ENCODE results near the gene ARHGAP33.

Gene ARHGAP33

DNA sequence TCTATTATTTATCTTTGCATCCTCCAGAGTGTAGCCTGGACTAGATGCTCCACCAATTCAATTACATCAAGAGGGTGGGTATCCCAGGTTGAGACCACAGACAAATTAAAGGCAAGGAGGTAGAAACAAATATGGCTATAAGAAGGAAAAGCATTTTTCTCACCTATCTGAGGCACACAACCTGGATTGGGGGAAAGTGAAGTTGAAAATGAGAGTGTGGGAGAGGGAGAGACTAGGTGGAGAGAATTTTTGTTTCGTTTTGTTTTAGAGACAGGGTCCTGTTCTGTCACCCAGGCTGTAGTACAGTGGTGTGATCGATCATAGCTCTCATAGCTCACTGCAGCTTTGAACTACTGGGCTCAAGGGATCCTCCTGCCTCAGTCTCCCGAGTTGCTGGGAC, 43.1 kb downstream of the ARHGAP33 start:
- H4K20me1 ChIP-seq (ENCODE audit: insufficient read depth, low read length), result no peaks in the 10 kb centered on the region
- no peak overlapping the region for H2AFZ ChIP-seq (ENCODE audit: low read depth, low read length)
- H3K27ac ChIP-seq (ENCODE audit: low read length), result no peak overlapping the region
- ATAC-seq (ENCODE audit: insufficient read depth, low read depth) (no peak), DNase-seq (no peak)
- H3K9ac ChIP-seq (ENCODE audit: low read depth, low read length), result no peak overlapping the region
- no peak overlapping the region for H3K4me2 ChIP-seq (ENCODE audit: insufficient read depth, low read length)
- H3K9me3 ChIP-seq (ENCODE audit: insufficient read depth, low read length, severe bottlenecking), result no peaks in the 10 kb centered on the region
- no peaks in the 10 kb centered on the region for H3K79me2 ChIP-seq (ENCODE audit: insufficient read depth, low read length)
- TF ChIP-seq, protein P1, sequence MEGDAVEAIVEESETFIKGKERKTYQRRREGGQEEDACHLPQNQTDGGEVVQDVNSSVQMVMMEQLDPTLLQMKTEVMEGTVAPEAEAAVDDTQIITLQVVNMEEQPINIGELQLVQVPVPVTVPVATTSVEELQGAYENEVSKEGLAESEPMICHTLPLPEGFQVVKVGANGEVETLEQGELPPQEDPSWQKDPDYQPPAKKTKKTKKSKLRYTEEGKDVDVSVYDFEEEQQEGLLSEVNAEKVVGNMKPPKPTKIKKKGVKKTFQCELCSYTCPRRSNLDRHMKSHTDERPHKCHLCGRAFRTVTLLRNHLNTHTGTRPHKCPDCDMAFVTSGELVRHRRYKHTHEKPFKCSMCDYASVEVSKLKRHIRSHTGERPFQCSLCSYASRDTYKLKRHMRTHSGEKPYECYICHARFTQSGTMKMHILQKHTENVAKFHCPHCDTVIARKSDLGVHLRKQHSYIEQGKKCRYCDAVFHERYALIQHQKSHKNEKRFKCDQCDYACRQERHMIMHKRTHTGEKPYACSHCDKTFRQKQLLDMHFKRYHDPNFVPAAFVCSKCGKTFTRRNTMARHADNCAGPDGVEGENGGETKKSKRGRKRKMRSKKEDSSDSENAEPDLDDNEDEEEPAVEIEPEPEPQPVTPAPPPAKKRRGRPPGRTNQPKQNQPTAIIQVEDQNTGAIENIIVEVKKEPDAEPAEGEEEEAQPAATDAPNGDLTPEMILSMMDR (IDR thresholded peaks at IDR 0.05; ENCODE audit: borderline replicate concordance, extremely low read depth, low read length, poor library complexity, severe bottlenecking), result no peak
- TF ChIP-seq EZH2 (IDR thresholded peaks at IDR 0.05; ENCODE audit: borderline replicate concordance, low read depth, low read length, severe bottlenecking), result no peak
- H3K4me1 ChIP-seq (ENCODE audit: insufficient read depth, low read length), result no peaks in the 10 kb centered on the region
- peaks cover 5% of the 10 kb centered on the region for H3K27me3 ChIP-seq (ENCODE audit: insufficient read depth, low read length, poor library complexity)
- no peak overlapping the region for H3K4me3 ChIP-seq (ENCODE audit: low read depth in 1 of 2, low read length in 2 of 2)
- no peaks in the 10 kb centered on the region for H3K36me3 ChIP-seq (ENCODE audit: insufficient read depth, low read length)

DNA sequence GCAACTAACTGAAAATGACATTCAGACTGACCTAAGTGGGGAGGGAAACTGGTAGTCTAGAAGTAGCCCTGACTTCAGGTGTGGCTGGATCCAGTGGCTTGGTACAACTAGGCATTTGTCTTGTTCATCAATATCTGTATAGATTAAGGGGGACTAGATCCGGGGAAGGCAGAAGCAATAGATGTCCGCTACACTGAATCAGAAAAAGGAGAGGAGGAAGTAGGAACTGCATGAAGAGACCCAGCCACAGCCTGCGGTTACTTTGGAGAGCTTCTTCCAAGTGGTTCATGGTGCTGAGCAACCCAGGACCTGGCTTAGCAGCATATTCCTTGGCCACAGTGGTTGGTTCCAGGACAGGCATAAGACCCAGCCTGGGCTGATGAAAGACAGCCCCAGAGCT, 47.2 kb downstream of the ARHGAP33 start:
- peak; percentile 10 for DNase-seq
- no peaks in the 10 kb centered on the region for H3K79me2 ChIP-seq (ENCODE audit: insufficient read depth, low read length)
- no peaks in the 10 kb centered on the region for H3K9me3 ChIP-seq (ENCODE audit: insufficient read depth, low read length, severe bottlenecking)
- H4K20me1 ChIP-seq (ENCODE audit: insufficient read depth, low read length), result no peaks in the 10 kb centered on the region
- H3K4me2 ChIP-seq (ENCODE audit: insufficient read depth, low read length), result no peak overlapping the region
- no peak overlapping the region for H3K9ac ChIP-seq (ENCODE audit: low read depth, low read length)
- H3K27me3 ChIP-seq (ENCODE audit: insufficient read depth, low read length, poor library complexity), result peaks cover 5% of the 10 kb centered on the region
- no peak overlapping the region for H3K4me3 ChIP-seq (ENCODE audit: low read depth in 1 of 2, low read length in 2 of 2)
- H3K36me3 ChIP-seq (ENCODE audit: insufficient read depth, low read length), result no peaks in the 10 kb centered on the region
- peak; percentile 37; the same call in 2 of the 3 replicates for ATAC-seq (ENCODE audit: insufficient read depth, low read depth)
- no peaks in the 10 kb centered on the region for H3K4me1 ChIP-seq (ENCODE audit: insufficient read depth, low read length)
- TF ChIP-seq EZH2 (IDR thresholded peaks at IDR 0.05; ENCODE audit: borderline replicate concordance, low read depth, low read length, severe bottlenecking), result no peak
- H3K27ac ChIP-seq (ENCODE audit: low read length), result no peak overlapping the region
- peak overlapping the region; percentile 4; the same call in 1 of the 2 replicates for H2AFZ ChIP-seq (ENCODE audit: low read depth, low read length)

DNA sequence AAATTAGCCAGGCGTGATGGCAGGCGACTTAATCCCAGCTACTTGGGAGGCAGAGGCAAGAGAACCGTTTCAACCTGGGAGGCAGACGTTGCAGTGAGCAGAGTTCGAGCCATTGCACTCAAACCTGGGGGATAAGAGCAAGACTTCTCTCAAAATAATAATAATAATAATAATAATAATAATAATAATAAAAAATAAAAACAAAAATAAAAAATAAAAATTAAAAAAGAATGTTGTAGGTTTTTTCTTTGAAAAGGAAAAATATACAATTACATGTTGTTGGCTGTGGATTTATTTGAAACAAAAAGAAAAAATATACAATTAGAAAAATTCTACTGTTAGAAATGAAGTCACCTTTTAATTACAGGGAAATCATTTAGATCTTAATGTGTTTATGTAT, 48.8 kb downstream of the ARHGAP33 start:
- Histone ChIP-seq H2AFZ (ENCODE audit: low read depth, low read length) (no peak overlapping the region), H3K36me3 (ENCODE audit: insufficient read depth, low read length) (no peaks in the 10 kb centered on the region), H3K4me2 (ENCODE audit: insufficient read depth, low read length) (no peak overlapping the region), H3K27me3 (ENCODE audit: insufficient read depth, low read length, poor library complexity) (no peaks in the 10 kb centered on the region), H3K9ac (ENCODE audit: low read depth, low read length) (no peak overlapping the region), H3K79me2 (ENCODE audit: insufficient read depth, low read length) (no peaks in the 10 kb centered on the region), H3K9me3 (ENCODE audit: insufficient read depth, low read length, severe bottlenecking) (no peaks in the 10 kb centered on the region), H4K20me1 (ENCODE audit: insufficient read depth, low read length) (no peaks in the 10 kb centered on the region; the same call in 1 of the 2 replicates), H3K27ac (ENCODE audit: low read length) (no peak overlapping the region), H3K4me1 (ENCODE audit: insufficient read depth, low read length) (no peaks in the 10 kb centered on the region), H3K4me3 (ENCODE audit: low read depth in 1 of 2, low read length in 2 of 2) (no peak overlapping the region)
- DNase-seq (no peak), ATAC-seq (ENCODE audit: insufficient read depth, low read depth) (no peak)
- TF ChIP-seq, protein P1 (IDR thresholded peaks at IDR 0.05; ENCODE audit: borderline replicate concordance, extremely low read depth, low read length, poor library complexity, severe bottlenecking), result no peak
- no peak for TF ChIP-seq EZH2 (IDR thresholded peaks at IDR 0.05; ENCODE audit: borderline replicate concordance, low read depth, low read length, severe bottlenecking)

DNA sequence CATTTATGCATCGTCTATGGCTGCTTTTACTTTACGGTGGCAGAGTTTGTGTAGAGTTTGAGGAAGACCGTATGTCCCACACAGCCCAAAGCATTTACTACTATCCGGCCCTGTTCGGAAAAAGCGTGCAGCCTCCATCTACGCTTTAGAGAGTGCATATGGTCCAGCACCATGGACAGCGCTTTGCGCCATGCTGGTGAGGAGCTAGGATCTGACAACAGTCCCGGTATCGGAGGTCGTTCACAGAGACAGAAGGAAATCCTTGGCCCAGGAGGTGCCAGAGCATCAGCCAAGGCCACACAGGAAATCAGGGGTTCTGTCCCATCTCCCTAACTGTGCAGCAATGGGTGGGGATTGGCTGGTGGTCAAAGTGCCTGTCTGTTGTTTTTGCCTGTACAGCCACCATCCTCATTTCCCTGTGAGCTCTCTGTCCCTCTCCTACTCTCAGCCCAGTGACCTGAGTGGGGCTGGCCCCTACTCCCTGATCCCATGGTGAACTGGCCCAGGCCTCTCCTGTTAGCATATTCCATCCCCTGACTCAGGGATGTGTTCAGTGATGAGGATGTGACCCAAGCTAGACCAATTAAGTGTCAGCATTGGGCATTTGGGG, 53.4 kb downstream of the ARHGAP33 start:
- Histone ChIP-seq H3K9me3 (ENCODE audit: insufficient read depth, low read length, severe bottlenecking) (no peaks in the 10 kb centered on the region), H3K27me3 (ENCODE audit: insufficient read depth, low read length, poor library complexity) (no peaks in the 10 kb centered on the region), H3K27ac (ENCODE audit: low read length) (no peak overlapping the region), H3K4me2 (ENCODE audit: insufficient read depth, low read length) (no peak overlapping the region), H3K4me3 (ENCODE audit: low read depth in 1 of 2, low read length in 2 of 2) (no peak overlapping the region), H3K79me2 (ENCODE audit: insufficient read depth, low read length) (no peaks in the 10 kb centered on the region), H2AFZ (ENCODE audit: low read depth, low read length) (no peak overlapping the region), H3K4me1 (ENCODE audit: insufficient read depth, low read length) (no peaks in the 10 kb centered on the region), H4K20me1 (ENCODE audit: insufficient read depth, low read length) (peaks cover 6% of the 10 kb centered on the region; the same call in 1 of the 2 replicates), H3K9ac (ENCODE audit: low read depth, low read length) (no peak overlapping the region), H3K36me3 (ENCODE audit: insufficient read depth, low read length) (no peaks in the 10 kb centered on the region)
- TF ChIP-seq, protein P1 (IDR thresholded peaks at IDR 0.05; ENCODE audit: borderline replicate concordance, extremely low read depth, low read length, poor library complexity, severe bottlenecking), result no peak
- TF ChIP-seq EZH2 (IDR thresholded peaks at IDR 0.05; ENCODE audit: borderline replicate concordance, low read depth, low read length, severe bottlenecking), result no peak
- DNase-seq (peak; percentile 66), ATAC-seq (ENCODE audit: insufficient read depth, low read depth) (peak; percentile 83)

Data from DND-41 (cell line).